SK-N-SH treated with all-trans-retinoic acid at 6 μM for 48 hours (cell line): Measurements from ENCODE around the gene TPST1.

Source experiments
- ATAC-seq: fragments of 200-7000 bp; cut with Tn5 transposase; 3 replicates; pipeline ENCODE4 v1.9.1; 2020; ENCODE audit warnings: mild to moderate bottlenecking, moderate library complexity
- ARNTL ChIP-seq: fragments of 450-650 bp; formaldehyde crosslinking; IDR thresholded peaks from 2 replicates; pipeline ENCODE4 v1.5.0; 2020; ENCODE audit warnings: low read depth, mild to moderate bottlenecking, moderate library complexity, borderline replicate concordance
- BACH2 ChIP-seq: fragments of 250-450 bp; sonication (Bioruptor Pico); IDR thresholded peaks from 2 replicates; pipeline ENCODE4 v1.9.0; 2021; ENCODE audit warnings: mild to moderate bottlenecking, borderline replicate concordance
- CREB5 ChIP-seq: fragments of 250-450 bp; sonication (Bioruptor Pico); IDR thresholded peaks from 2 replicates; pipeline ENCODE4 v1.5.1; 2020; ENCODE audit warnings: low read depth, mild to moderate bottlenecking, moderate library complexity
- CSRNP3 ChIP-seq: fragments of 250-450 bp; sonication (Bioruptor Pico); IDR thresholded peaks from 2 replicates; pipeline ENCODE4 v1.5.1; 2021; ENCODE audit warnings: mild to moderate bottlenecking, moderate library complexity
- ESRRG ChIP-seq: fragments of 250-450 bp; sonication (Bioruptor Pico); IDR thresholded peaks from 2 replicates; pipeline ENCODE4 v1.6.1; 2021; ENCODE audit warnings: mild to moderate bottlenecking
- GLIS3 ChIP-seq: fragments of 250-450 bp; sonication (Bioruptor Pico); IDR thresholded peaks from 2 replicates; pipeline ENCODE4 v1.5.0; 2020; ENCODE audit warnings: mild to moderate bottlenecking, moderate library complexity
- ISL1 ChIP-seq: fragments of 250-450 bp; sonication (Bioruptor Pico); IDR thresholded peaks from 2 replicates; pipeline ENCODE4 v2.1.2; 2022; ENCODE audit warnings: mild to moderate bottlenecking, moderate library complexity
- OSR1 ChIP-seq: fragments of 250-450 bp; sonication (Bioruptor Pico); IDR thresholded peaks from 2 replicates; pipeline ENCODE4 v1.8.0; 2022; ENCODE audit warnings: moderate library complexity, mild to moderate bottlenecking, inconsistent platforms
- PATZ1 ChIP-seq: fragments of 250-450 bp; sonication (Bioruptor Pico); IDR thresholded peaks from 2 replicates; pipeline ENCODE4 v1.8.0; 2020; ENCODE audit warnings: mild to moderate bottlenecking, moderate library complexity, borderline replicate concordance
- POU6F1 ChIP-seq: fragments of 250-450 bp; sonication (Bioruptor Pico); IDR thresholded peaks from 2 replicates; pipeline ENCODE4 v1.8.0; 2021; ENCODE audit warnings: low read depth, mild to moderate bottlenecking, moderate library complexity, borderline replicate concordance
- PPARA ChIP-seq: fragments of 250-450 bp; sonication (Bioruptor Pico); IDR thresholded peaks from 2 replicates; pipeline ENCODE4 v1.5.0; 2020; ENCODE audit warnings: mild to moderate bottlenecking, borderline replicate concordance
- SNAI2 ChIP-seq: fragments of 250-450 bp; sonication (Bioruptor Pico); IDR thresholded peaks from 2 replicates; pipeline ENCODE4 v1.5.0; 2020; ENCODE audit warnings: mild to moderate bottlenecking, moderate library complexity
- TCF4 ChIP-seq: fragments of 250-450 bp; sonication (Bioruptor Pico); IDR thresholded peaks from 2 replicates; pipeline ENCODE4 v1.8.0; 2021; ENCODE audit warnings: mild to moderate bottlenecking, moderate library complexity, borderline replicate concordance
- TOX ChIP-seq: fragments of 250-450 bp; sonication (Bioruptor Pico); IDR thresholded peaks from 2 replicates; pipeline ENCODE4 v1.8.0; 2021; ENCODE audit warnings: mild to moderate bottlenecking, moderate library complexity, borderline replicate concordance
- TSHZ2 ChIP-seq: fragments of 250-450 bp; sonication (Bioruptor Pico); IDR thresholded peaks from 2 replicates; pipeline ENCODE4 v1.5.0; 2020; ENCODE audit warnings: mild to moderate bottlenecking, moderate library complexity
- ZFP3 ChIP-seq: fragments of 250-450 bp; sonication (Bioruptor Pico); IDR thresholded peaks from 2 replicates; pipeline ENCODE4 v1.5.0; 2020; ENCODE audit warnings: mild to moderate bottlenecking, moderate library complexity
- ZFP30 ChIP-seq: fragments of 450-650 bp; formaldehyde crosslinking; IDR thresholded peaks from 2 replicates; pipeline ENCODE4 v1.5.0; 2022; ENCODE audit warnings: mild to moderate bottlenecking, moderate library complexity
- ZNF565 ChIP-seq: fragments of 450-650 bp; formaldehyde crosslinking; conservative IDR thresholded peaks from 2 replicates; pipeline ENCODE4 v1.5.0; 2020; ENCODE audit warnings: low read depth, mild to moderate bottlenecking, moderate library complexity
- ZNF70 ChIP-seq: fragments of 450-650 bp; formaldehyde crosslinking; IDR thresholded peaks from 2 replicates; pipeline ENCODE4 v1.5.0; 2020; ENCODE audit warnings: mild to moderate bottlenecking, moderate library complexity
- ZNF8 ChIP-seq: fragments of 450-650 bp; formaldehyde crosslinking; IDR thresholded peaks from 2 replicates; pipeline ENCODE4 v1.5.0; 2020; ENCODE audit warnings: mild to moderate bottlenecking, moderate library complexity

Gene TPST1

GRCh38 chr7:66163186-66163610 lies 41.9 kb upstream of the TPST1 start:
- no peak for ATAC-seq

GRCh38 chr7:66164356-66164755 lies 40.8 kb upstream of the TPST1 start:
- TF ChIP-seq ESRRG (CRISPR knock-in tag) (no peak), PPARA (no peak), ISL1 (CRISPR knock-in tag) (no peak), SNAI2 (CRISPR knock-in tag) (no peak), TOX (CRISPR knock-in tag) (no peak), CSRNP3 (CRISPR knock-in tag) (no peak), PATZ1 (no peak), ZNF565 (CRISPR knock-in tag) (no peak), TSHZ2 (CRISPR knock-in tag) (no peak), ARNTL (no peak), ZNF70 (no peak), GLIS3 (CRISPR knock-in tag) (no peak)
- no peak for ATAC-seq

More at GRCh38 chr7:66163186-66163610, 41.9 kb upstream of the TPST1 start:
- no peak for TF ChIP-seq OSR1 (CRISPR knock-in tag)
- TF ChIP-seq, all 23 proteins: peak for 0

GRCh38 chr7:66167773-66168387 lies 37.3 kb upstream of the TPST1 start:
- TF ChIP-seq ISL1 (CRISPR knock-in tag) (peak; percentile 62), BACH2 (peak; percentile 72; the same call in 1 of the 2 replicates), ZFP3 (CRISPR knock-in tag) (peak; percentile 72; the same call in 1 of the 2 replicates), CREB5 (CRISPR knock-in tag) (no peak)
- TF ChIP-seq, all 23 proteins: peak for 3
- ATAC-seq, result peak; percentile 78

GRCh38 chr7:66169616-66170015 lies 35.5 kb upstream of the TPST1 start:
- no peak for ATAC-seq
- no peak for TF ChIP-seq TCF4 (CRISPR knock-in tag)
- no peak for TF ChIP-seq ZNF8
- TF ChIP-seq BACH2, result no peak
- no peak for TF ChIP-seq GLIS3 (CRISPR knock-in tag)
- TF ChIP-seq SNAI2 (CRISPR knock-in tag), result no peak
- no peak for TF ChIP-seq ZFP30
- TF ChIP-seq ARNTL, result no peak
- no peak for TF ChIP-seq POU6F1 (CRISPR knock-in tag)
- TF ChIP-seq TSHZ2 (CRISPR knock-in tag), result no peak
- TF ChIP-seq OSR1 (CRISPR knock-in tag), result no peak
